ELF-1 (cell line): ENCODE results near the gene SHISA6.

Source experiments
- DNase-seq: peaks from one replicate; pipeline ENCODE4 v3.0.0-alpha.2; 2016; ENCODE audit warnings: low read depth, low spot score

The SHISA6 gene

GRCh38 chr17:11582217-11582616 is 341.2 kb downstream of the SHISA6 start:
- no peak for DNase-seq

- DNase-seq = no peak
Measured at GRCh38 chr17:11583306-11583992, 342.4 kb downstream of the SHISA6 start.

DNA sequence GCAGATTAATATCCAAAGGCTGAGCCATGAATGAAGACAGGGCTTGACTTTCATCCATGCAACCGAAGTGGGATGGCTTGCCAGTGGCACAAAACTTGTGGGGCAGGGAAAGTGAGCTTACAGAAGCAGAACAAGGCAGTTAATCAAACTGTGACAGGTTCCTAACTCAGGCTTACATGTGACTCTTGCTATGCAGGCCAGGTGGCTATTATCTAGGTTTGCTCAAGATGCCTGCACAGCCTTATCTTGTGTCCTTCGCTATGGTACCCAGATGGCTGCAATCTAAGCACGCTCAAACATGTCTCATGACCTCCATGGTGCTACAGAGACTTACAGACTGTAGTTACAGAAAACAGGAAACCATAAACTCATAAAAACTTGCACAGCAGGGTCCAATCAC is 348.7 kb downstream of the SHISA6 start:
- no peak for DNase-seq

DNA sequence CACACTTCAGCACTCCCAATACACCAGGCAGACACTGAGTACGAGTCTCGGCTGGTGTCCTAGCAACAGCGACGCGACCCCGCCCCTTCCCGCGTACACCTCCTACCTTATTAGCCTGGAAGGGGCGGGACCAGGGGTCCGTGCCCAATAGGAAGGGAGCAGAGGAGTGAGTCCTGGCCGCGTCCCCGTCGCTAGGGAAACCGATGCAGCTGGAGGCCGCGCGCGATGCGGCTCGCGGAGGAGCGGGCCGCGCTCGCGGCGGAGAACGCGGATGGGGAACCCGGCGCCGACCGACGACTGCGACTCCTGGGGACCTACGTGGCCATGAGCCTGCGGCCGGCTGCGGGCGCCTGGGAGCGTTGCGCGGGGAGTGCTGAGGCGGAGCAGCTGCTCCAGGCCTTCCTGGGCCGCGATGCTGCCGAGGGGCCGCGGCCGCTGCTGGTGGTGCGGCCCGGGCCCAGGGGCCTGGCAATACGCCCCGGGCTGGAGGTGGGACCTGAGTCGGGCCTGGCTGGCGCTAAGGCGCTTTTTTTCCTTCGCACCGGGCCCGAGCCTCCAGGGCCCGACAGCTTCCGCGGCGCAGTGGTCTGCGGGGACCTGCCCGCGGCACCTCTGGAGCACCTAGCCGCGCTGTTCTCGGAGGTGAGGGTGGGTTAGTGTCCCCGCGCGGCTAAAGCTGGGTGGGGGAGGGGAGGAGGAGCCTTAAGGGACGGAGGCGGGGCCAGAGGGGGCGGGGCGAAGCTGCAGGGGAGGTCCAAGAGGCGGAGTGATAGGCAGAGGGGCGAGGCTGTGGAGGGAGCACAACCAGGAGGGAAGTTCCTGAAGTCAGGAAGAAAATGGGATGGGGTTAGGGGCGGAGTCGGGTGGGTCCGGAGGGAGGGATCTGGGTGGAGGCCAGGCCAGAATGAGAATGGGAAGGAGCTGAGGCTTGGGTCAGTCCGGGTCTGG is 357.5 kb downstream of the SHISA6 start, which contains the start of gene DNAH9:
Gene DNAH9 (plus strand): TSS at position 197 of the 948 bp plus-strand sequence. CDS start 29 bp downstream, at position 226.
- peak; percentile 95 for DNase-seq

GRCh38 chr17:11601661-11602060 is 360.6 kb downstream of the SHISA6 start:
- no peak for DNase-seq

- no peak for DNase-seq
Measured at GRCh38 chr17:11608396-11608795, 367.4 kb downstream of the SHISA6 start.

GRCh38 chr17:11610999-11611566 is 370.1 kb downstream of the SHISA6 start:
- DNase-seq = no peak

GRCh38 chr17:11612956-11613355 is 371.9 kb downstream of the SHISA6 start:
- DNase-seq = no peak
